Adipose tissue (tissue), 3 donors: ENCODE data around the gene DNAJC3. TPM values are rescaled to one million over a fixed set of nuclear protein-coding genes. Genes with fewer than 3 reads are reported as not detected.
"Not testable (repeated sequence)": the region's sequence is repeated elsewhere in the genome, so short reads cannot be mapped to it uniquely, and the experiment has no call there.

Source experiments
- H3K27ac ChIP-seq: one replicate; pipeline ENCODE4 v1.5.1; 2013; ENCODE audit warnings: low read depth, low read length
- WGBS, 3 donors: extraction: QIAGEN DNeasy Blood & Tissue Kit; methylation state at CpG; one replicate each; pipeline ENCODE4 v1.1.7; 2013; 5-methylcytosine and 5-hydroxymethylcytosine counted together
- polyA plus RNA-seq, 3 donors: library from polyadenylated mRNA; stranded (reverse); fragments of 200-250 nt; gene quantifications; one replicate each; pipeline ENCODE4 v1.2.3, GENCODE V29; 2013
- donor health status: healthy with polysubstance abuse.
- donor health status: Bipolar disorder and iron deficiency.
- donor health status: healthy.

The DNAJC3 gene
- polyA plus RNA-seq, 3 donors = 10.0 to 19.1 (median 12.0) TPM

DNA sequence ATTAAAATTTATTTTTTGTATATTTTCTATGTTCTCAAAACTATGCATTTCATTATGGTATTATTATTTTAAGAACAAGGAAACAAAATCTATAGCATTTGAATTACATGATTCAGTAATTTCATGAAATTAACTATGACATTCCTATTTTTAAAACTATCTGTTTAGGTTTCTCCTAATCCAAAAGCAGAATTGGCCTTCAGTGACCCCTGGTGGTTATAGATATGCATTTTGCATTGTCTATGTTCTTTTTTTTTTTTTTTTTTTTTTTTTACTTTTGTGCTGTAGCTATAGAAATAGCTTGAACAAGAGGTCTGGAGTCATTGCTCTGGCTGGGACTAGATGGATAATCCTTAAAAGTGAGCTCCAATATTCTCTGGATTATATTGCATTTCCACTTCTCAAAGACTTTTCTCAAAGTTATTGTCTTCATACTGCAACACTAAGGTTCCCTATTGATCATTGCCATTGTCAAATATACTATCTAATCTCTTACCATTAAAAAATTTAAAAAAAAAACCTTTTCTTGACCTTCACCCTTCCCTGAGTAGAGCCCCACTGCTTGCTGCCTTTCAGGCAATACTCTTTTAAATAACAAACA is 15.9 kb upstream of the DNAJC3 start:
- H3K27ac ChIP-seq = no peak overlapping the region

DNA sequence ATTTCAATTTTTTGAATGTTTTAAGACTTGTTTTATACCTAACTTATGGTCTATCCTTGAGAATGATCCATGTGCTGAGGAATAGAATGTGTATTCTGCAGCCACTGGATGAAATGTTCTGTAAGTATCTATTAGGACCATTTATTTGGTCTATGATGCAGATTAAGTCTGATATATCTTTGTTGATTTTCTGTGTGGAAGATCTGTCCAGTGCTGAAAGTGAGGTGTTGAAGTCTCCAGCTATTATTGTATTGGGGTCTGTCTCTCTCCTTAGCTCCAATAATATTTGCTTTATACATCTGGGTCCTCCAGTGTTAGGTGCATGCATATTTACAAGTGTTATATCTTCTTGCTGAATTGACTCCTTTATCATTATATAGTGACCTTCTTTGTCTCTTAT is 9.7 kb upstream of the DNAJC3 start:
- H3K27ac ChIP-seq = not testable (repeated sequence)

DNA sequence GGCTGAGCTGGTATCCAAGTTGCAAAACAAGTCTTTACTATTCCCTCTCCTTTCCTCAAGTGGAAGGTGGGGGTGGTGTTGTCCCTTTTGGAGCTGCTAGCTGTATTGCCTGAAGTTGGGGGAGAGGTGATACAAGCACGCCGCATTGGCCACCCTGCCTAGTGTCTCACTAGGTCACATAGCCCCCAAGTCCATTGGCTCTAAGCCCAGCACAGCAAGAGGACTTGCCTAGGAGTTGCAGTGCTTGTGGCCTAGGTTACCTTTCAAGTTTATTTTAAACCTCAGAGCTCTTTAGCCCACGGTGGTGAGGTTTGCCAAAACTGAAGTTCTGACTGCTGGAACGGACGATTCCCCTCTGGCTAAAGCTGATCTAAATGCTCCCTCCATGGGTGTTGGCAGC is 5.3 kb upstream of the DNAJC3 start:
- no peak overlapping the region for H3K27ac ChIP-seq
- WGBS, 3 donors = 96 to 99% (median 98%) methylated on average over 5 of the region's 5 CpGs

DNA sequence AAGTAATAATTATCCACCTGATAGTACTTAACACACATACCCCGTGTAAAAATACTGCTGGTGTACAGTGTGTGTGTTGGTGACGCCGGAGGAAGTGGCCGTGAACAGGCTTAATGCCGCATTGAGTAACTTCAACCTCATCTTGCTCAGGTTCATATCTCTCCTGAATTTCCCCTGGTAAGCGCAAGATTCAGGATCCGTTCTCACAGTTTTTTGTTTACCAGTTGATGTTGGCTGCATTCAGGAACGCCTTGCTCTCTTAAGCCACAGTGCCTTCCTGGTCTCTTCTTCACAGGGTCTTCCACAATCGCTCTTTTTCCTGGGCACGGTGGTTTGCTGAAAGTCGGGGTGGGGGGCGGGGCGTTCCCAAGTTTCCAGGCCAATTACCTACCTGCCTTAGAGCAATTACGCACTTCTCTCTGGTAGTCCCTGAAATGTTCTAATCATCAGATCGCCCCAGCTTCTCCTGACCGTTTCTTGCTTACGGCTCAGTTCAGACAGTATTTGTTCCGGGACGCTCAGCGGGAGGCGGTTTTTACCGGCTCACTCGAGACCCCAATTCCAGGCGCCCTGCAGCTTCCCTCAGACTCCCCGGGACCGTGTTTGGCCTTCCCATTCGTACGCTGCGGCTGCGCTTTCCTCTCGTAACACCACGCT is 706 bp upstream of the DNAJC3 start:
- WGBS, 3 donors = 1% methylated on average over 32 of the region's 32 CpGs

DNA sequence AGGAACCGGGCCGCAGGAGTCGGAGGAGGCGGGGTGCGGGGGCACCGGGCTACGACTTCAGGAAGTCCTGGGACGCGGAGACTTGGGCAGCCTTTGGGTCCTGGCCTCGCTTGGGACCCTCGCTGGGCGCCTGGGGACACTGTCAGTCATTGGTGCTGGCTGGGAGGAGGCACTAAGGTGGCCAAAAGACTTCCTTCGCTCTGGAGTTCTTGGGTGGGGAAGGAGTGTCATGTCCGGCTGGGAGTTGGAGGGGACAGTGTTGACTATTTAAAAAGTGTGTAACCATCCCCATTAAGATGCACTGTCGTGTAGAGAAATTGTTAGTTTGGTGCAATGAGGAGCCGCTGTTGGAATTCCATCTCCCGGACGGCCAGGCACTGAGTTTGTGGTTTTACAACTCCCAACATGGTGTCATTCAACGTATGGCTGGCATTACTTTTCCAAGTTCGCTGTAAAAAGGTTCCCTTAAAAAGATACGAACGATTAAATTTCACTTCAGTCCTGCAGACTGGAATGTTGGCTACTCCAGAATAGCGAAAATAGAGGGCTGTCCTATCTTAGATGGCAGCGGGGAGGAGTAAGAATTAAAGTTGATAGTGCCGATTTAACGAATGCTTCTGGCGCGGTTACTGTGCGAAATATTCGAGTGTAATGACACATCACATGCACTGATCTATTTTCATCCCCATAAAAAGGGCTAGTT is 776 bp downstream of the DNAJC3 start:
- WGBS, 3 donors = 0 to 1% (median 1%) methylated on average over 30 of the region's 30 CpGs
- H3K27ac ChIP-seq = peak overlapping the region; percentile 87

More for the DNA sequence above, 706 bp upstream of the DNAJC3 start:
- H3K27ac ChIP-seq = no peak overlapping the region

DNA sequence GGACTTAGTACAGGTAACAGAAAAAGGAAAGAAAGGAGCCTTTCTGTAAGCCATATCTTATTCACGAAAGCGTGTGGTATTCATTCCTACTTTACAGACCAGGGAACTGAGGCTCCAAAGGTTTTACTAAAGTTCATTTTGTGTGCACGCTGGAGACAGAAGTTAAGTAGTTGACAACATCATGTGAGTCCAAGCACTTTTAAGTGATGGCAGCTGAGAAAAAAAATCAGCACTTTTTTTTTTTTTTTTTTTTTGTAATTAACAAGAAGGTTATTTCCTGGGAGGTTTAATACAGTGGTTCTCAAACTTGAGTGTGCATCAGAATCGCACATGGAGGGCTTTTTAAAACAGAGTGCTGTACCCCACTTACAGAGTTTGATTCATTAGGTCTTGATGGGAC is 2.0 kb downstream of the DNAJC3 start:
- no peak overlapping the region for H3K27ac ChIP-seq
- 46 to 84% (median 81%) methylated on average over 4 of the region's 4 CpGs for WGBS, 3 donors

DNA sequence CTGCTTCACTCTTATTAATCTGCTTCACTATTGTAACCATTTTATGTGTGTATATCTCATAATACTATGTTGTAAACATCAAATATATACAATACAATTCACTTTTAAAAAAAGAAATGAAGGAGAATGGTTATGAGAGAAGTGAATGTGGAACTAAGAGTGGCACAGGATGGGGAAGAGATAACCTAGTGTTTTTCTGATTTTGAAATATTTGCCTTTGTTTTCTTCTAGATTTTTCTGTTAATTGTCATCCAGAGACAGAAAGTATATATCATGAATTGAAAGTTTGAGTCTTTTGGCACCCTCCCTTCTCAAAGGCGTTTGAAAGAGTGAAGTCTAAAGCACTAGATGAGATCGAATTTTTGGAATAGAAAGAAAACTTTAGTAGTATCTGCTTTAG is 2.8 kb downstream of the DNAJC3 start:
- no peak overlapping the region for H3K27ac ChIP-seq
- WGBS, 3 donors = 24 to 53% (median 52%) methylated on average over 2 of the region's 2 CpGs

DNA sequence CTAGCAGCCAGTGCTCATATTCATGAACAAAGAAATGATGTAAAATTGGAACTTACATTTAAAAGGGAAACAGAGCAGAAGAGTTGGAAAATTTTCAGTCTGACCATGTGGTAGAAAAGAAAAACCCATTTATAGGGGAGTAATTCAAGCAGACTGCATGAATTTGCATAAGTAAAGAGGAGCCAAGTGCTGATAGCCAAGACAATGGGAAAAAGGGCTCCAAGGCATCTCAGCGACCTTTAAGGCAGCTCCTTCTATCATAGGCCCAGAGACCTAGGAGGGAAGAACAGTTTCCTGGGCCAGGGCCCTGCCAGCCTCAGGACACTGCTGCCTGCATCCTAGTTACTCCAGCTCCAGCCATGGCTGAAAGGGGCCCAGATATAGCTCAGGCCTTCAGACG is 7.5 kb downstream of the DNAJC3 start:
- WGBS, 3 donors = 44 to 84% (median 80%) methylated on average over 2 of the region's 2 CpGs
- H3K27ac ChIP-seq = no peak overlapping the region

DNA sequence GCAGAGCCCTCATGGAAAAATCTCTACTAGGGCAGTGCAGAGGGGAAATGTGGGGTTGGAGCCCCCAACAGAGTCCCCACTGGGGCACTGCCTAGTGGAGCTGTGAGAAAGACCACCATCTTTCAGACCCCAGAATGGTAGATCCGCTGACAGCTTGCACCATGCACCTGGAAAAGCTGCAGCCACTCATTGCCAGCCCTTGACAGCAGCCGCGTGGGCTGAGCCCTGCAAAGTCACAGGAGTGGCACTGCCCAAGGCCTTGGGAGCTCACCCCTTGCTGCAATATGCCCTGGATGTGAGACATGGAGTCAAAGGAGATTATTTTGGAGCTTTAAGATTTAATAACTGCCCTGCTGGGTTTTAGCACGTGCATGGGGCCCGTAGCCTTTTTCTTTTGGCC is 8.0 kb downstream of the DNAJC3 start:
- H3K27ac ChIP-seq = not testable (repeated sequence)
- WGBS, 3 donors = 61 to 99% (median 97%) methylated on average over 5 of the region's 5 CpGs

DNA sequence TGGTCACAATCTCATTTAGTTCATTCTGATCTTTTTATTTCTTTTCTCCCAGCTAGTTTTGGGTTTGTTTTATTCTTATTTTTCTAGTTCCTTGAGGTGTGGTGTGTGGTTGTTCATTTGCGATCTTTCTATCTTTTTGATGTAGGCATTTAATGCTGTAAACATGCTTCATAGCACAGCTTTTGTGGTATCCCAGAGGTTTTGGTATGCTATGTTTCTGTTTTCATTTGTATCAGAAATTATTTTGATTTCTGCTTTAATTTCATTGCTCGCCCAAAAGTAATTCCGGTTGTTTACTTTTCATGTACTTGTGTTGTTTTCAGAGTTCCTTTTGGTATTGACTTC is 12.6 kb downstream of the DNAJC3 start:
- 74 to 98% (median 94%) methylated on average over 3 of the region's 3 CpGs for WGBS, 3 donors
- H3K27ac ChIP-seq = no peak overlapping the region

DNA sequence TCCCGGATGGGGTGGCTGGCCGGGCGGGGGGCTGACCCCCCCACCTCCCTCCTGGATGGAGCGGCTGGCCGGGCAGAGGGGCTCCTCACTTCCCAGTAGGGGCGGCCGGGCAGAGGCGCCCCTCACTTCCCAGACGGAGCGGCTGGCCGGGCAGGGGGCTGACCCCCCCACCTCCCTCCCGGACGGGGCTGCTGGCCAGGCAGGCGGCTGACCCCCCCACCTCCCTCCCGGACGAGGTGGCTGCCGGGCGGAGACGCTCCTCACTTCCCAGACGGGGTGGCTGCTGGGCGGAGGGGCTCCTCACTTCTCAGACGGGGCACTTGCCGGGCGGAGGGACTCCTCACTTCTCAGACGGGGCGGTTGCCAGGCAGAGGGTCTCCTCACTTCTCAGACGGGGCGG is 14.0 kb downstream of the DNAJC3 start:
- H3K27ac ChIP-seq = not testable (repeated sequence)
- 98 to 100% (median 99%) methylated on average over 8 to 28 of the region's 28 CpGs for WGBS, 3 donors

DNA sequence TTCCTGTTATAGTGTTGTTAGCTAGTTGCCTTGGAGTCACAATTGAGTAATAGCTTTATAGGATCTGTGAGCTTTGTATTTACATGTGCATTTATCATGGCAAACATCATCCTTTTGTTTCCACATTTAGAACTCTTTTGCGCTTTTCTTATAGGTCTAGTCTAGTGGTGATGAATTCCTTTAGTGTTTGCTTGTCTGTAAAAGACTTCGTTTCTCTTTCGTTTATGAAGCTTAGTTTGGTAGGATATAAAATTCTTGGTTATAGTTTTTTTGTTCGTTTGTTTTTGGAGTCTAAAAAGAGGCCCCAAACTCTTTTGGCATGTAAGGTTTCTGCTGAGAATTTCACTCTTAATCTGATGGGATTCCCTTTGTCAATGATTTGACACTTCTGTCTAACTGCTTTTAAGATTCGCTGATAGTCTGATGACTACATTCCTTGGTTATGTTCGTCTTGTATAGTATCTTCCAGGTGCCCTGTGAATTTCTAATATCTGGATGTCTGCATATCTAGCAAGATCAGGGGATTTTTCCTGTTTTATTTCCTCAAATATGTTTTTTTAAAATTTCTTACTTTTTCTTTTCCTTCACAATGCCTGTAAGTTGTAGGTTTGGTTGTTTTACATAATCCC is 20.2 kb downstream of the DNAJC3 start:
- H3K27ac ChIP-seq = no peak overlapping the region
- WGBS, 3 donors = 92 to 96% (median 93%) methylated on average over 6 of the region's 6 CpGs

DNA sequence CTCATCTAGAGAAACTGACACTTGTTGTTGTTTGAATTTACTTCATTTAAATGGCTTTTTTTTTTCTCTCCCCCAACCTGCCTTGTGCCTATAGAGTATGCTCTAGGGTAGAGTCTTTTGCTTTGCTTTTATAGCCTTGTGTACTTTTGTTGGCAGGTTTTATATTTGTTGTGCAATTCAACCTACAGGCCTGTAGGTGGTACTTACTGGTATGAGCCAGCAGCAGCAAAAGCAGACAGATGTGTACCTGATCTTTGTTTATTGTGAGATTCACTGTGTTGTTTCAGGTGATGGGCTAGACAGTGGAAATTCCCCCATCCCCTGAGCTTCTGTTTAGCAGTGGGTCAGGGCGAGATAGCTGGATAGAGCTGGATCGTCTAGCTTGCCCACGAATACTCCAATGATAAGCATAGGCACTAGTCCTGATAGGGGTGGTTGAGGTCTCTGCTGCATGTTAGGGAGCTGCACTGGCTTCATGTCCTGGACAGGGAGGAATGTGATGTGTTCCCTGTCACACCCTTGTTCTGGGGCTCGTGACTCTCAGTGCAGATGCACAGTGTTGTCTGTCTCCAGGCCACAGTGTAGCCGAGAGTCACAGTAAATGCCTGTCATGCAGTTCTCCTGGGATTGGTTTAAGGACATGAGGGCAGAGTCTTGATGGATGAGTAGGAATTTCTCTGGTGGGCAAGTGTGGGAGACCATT is 21.3 kb downstream of the DNAJC3 start:
- no peak overlapping the region for H3K27ac ChIP-seq
- 57 to 87% (median 83%) methylated on average over 5 of the region's 5 CpGs for WGBS, 3 donors

DNA sequence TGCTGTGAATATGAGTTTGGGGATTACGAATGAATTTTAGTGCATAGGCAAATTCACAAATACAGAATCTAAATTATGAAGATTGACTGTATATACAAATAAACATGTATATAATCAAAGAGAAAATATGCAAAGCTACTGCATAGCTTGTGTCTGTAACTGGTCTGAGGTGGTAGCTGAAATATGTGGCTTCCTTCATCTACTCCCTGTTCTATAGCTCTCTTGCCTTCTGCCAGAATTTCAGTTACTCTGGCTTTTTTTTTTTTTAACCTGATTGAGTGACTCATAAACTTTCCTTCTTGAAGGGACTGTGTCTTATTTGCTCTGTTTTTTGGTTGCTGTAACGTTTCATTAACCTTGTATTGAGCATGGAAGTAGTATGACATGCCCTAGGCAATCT is 26.6 kb downstream of the DNAJC3 start:
- no peak overlapping the region for H3K27ac ChIP-seq
- 54 to 81% (median 74%) methylated on average over 2 of the region's 2 CpGs for WGBS, 3 donors

DNA sequence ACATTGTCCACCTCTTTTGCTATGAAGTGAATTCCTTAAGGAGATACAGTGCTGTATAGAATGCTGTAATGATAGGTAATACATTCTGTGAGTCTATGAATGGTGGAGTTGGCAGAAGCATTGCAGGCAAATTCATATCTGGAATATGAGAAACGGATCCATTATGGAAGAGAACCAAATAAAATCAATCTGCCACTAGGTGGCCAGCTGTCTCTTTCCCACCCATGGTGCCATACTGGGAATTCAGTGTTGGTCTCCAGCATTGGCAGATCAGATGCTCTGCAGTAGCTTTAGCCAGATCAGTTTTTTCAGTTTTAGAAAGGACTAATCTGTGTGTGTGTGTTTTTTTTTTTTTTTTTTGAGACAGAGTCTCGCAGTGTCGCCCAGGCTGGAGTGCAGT is 27.6 kb downstream of the DNAJC3 start:
- WGBS, 3 donors = 71 to 92% (median 91%) methylated on average over 3 of the region's 3 CpGs
- no peak overlapping the region for H3K27ac ChIP-seq

DNA sequence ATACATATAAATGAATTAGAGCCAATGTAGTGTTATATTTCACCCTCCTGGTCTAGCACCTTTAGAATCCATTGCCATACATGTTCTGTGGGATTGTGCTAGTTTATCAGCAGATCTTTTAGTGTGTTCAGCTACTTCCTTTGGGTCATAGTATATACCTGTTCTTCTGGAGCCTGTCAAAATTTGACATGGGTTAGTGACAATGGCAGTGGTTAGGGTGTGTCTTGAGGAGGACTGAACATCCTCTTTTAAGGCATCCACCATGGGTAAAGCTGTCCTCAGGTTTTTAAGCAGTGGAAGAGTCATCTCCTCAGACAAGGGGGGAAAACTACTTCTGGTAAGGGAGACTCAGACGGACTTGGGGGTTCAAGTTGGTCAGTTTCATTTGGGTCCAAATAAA is 29.4 kb downstream of the DNAJC3 start:
- no peak overlapping the region for H3K27ac ChIP-seq
- WGBS, 3 donors = 95 to 100% (median 95%) methylated on average over 1 of the region's 1 CpG

DNA sequence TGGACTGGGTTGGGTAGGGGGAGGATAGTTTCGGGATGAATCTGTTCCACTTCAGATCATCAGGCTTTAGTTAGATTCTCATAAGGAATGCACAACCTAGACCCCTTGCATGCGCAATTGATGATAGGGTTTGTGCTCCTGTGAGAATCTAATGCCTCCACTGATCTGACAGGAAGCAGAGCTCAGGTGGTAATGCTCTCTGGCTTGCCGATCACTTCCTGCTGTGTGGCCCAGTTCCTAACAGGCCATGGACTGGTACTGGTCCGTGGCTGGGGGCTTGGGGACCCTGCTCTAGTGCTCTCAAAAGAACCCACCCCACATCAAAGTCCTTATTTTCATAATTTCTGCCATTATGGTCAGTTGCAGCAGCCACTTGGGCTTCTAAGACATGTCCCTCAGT is 30.1 kb downstream of the DNAJC3 start:
- 75 to 97% (median 88%) methylated on average over 4 of the region's 4 CpGs for WGBS, 3 donors
- H3K27ac ChIP-seq = no peak overlapping the region

DNA sequence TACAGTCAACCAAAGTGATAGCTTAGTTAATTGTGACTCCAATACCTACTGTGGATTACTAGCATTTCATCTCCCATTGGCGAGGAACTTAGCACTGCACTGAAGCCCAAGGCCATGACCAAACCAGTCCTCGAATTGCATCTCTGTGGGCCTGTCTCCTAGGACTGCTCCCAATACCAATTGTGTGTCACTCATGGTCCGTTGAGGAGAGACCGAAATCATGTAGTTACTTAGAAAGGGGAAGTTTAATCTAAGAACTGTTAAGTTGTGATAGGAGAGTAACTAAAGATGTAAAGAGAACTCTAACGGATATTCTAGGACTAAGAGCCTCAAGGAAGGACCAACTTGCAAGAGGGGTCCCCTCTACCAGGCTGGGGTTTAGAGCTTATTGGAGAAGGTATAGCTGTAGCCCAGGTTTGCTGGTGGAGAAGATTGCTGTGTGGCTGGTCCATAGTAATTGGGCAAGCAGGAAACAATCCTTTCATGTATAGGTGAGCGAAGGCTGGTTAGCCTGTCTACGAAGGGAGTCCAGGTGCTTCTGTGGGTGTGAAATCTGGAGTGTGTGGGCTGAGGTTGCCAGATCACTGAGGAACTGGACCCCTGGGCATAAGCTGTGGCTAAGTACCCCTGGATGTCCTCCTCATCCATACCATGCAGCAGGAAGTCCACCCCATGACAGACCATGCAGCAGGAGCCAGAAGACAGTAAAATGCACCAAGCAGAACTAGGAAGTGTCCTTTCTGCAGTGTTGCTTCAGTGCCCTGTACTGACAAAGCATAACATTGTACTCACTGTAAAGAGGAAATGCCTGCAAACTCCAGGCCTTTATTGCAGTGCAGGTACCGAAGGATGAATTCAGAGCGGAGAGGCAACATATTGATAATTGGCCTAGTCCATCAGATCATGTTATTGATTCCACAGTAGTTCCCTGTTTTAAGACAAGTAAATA is 30.8 kb downstream of the DNAJC3 start:
- H3K27ac ChIP-seq = no peak overlapping the region
- 64 to 80% (median 75%) methylated on average over 9 of the region's 9 CpGs for WGBS, 3 donors
